ENCODE results near the gene FN1.

GRCh38 chr2:215407590-215408264, 28.1 kb downstream of the FN1 start:
- TF ChIP-seq, protein P1, sequence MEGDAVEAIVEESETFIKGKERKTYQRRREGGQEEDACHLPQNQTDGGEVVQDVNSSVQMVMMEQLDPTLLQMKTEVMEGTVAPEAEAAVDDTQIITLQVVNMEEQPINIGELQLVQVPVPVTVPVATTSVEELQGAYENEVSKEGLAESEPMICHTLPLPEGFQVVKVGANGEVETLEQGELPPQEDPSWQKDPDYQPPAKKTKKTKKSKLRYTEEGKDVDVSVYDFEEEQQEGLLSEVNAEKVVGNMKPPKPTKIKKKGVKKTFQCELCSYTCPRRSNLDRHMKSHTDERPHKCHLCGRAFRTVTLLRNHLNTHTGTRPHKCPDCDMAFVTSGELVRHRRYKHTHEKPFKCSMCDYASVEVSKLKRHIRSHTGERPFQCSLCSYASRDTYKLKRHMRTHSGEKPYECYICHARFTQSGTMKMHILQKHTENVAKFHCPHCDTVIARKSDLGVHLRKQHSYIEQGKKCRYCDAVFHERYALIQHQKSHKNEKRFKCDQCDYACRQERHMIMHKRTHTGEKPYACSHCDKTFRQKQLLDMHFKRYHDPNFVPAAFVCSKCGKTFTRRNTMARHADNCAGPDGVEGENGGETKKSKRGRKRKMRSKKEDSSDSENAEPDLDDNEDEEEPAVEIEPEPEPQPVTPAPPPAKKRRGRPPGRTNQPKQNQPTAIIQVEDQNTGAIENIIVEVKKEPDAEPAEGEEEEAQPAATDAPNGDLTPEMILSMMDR (conservative IDR thresholded peaks at IDR 0.05), result no peak
- no peak for TF ChIP-seq ZFX (IDR thresholded peaks at IDR 0.05)

All from C4-2B (cell line).